ENCODE measurements around the gene AP2A2.

The AP2A2 gene

GRCh38 chr11:927871-928270 lies 2.2 kb downstream of the AP2A2 start:
- no peak for DNase-seq
- H3K27me3 ChIP-seq (ENCODE audit: insufficient read depth, low read depth, severe bottlenecking): no peaks in the 10 kb centered on the region
- no peak overlapping the region for H3K4me3 ChIP-seq (ENCODE audit: low read depth, low read length)
- no peaks in the 10 kb centered on the region for H3K9me3 ChIP-seq (ENCODE audit: severe bottlenecking)
- TF ChIP-seq, protein P1, sequence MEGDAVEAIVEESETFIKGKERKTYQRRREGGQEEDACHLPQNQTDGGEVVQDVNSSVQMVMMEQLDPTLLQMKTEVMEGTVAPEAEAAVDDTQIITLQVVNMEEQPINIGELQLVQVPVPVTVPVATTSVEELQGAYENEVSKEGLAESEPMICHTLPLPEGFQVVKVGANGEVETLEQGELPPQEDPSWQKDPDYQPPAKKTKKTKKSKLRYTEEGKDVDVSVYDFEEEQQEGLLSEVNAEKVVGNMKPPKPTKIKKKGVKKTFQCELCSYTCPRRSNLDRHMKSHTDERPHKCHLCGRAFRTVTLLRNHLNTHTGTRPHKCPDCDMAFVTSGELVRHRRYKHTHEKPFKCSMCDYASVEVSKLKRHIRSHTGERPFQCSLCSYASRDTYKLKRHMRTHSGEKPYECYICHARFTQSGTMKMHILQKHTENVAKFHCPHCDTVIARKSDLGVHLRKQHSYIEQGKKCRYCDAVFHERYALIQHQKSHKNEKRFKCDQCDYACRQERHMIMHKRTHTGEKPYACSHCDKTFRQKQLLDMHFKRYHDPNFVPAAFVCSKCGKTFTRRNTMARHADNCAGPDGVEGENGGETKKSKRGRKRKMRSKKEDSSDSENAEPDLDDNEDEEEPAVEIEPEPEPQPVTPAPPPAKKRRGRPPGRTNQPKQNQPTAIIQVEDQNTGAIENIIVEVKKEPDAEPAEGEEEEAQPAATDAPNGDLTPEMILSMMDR (IDR thresholded peaks at IDR 0.05; ENCODE audit: low read depth, low read length): no peak
- peaks cover 22% of the 10 kb centered on the region for H3K36me3 ChIP-seq
- H3K27ac ChIP-seq: no peak overlapping the region

DNA sequence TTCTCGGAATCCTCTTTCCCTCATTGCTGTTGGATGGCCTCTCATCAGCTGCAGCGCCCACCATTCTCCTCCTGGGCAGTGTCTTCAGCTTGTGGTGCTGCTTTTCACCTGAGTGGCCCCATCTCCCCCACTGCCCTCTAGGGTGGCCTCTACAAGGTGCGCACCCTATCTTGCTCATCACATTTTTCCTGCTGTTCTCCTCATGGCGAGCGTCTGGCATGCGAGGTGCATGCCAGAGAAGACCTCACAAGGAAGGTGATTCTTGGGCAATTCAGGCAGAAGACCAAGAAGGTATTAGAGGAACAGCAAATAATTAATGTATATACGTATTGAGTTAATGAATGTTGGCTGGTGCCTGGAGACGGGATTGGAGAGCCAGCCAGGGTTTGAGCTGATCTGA lies 3.1 kb downstream of the AP2A2 start:
- no peak for DNase-seq
- H3K36me3 ChIP-seq: peaks cover 22% of the 10 kb centered on the region
- no peak overlapping the region for H3K4me3 ChIP-seq (ENCODE audit: low read depth, low read length)
- TF ChIP-seq, protein P1 (IDR thresholded peaks at IDR 0.05; ENCODE audit: low read depth, low read length): no peak
- H3K9me3 ChIP-seq (ENCODE audit: severe bottlenecking): no peaks in the 10 kb centered on the region
- no peak overlapping the region for H3K27ac ChIP-seq
- H3K27me3 ChIP-seq (ENCODE audit: insufficient read depth, low read depth, severe bottlenecking): no peaks in the 10 kb centered on the region

DNA sequence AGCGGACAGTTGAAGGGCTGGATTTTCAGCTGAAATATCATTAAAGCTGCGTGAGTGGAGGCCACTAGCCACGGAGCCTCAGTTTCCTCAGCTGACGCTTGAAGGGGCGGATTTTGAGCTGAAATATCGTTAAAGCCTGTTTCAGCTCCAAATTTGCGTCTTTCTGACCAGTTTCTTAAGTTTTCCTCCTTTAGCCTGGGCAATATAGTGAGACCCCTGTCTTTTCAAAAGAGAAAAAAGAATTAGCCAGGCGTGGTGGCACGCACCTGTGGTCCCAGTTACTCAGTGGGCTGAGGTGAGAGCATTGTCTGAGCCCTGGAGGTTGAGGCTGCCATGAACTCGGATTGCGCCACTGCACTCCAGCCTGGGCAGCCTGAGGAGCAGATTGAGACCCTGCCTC lies 3.7 kb downstream of the AP2A2 start:
- DNase-seq: no peak
- Histone ChIP-seq H3K4me3 (ENCODE audit: low read depth, low read length) (no peak overlapping the region), H3K36me3 (peaks cover 22% of the 10 kb centered on the region), H3K9me3 (ENCODE audit: severe bottlenecking) (no peaks in the 10 kb centered on the region), H3K27ac (no peak overlapping the region), H3K27me3 (ENCODE audit: insufficient read depth, low read depth, severe bottlenecking) (no peaks in the 10 kb centered on the region)
- TF ChIP-seq, protein P1 (IDR thresholded peaks at IDR 0.05; ENCODE audit: low read depth, low read length): no peak

GRCh38 chr11:931385-931784 lies 5.7 kb downstream of the AP2A2 start:
- TF ChIP-seq, protein P1 (IDR thresholded peaks at IDR 0.05; ENCODE audit: low read depth, low read length): no peak
- DNase-seq: no peak
- H3K27me3 ChIP-seq (ENCODE audit: insufficient read depth, low read depth, severe bottlenecking): no peaks in the 10 kb centered on the region
- no peaks in the 10 kb centered on the region for H3K9me3 ChIP-seq (ENCODE audit: severe bottlenecking)
- H3K36me3 ChIP-seq: peaks cover 22% of the 10 kb centered on the region
- H3K27ac ChIP-seq: no peak overlapping the region
- H3K4me3 ChIP-seq (ENCODE audit: low read depth, low read length): no peak overlapping the region

GRCh38 chr11:932435-932834 lies 6.8 kb downstream of the AP2A2 start:
- no peaks in the 10 kb centered on the region for H3K27me3 ChIP-seq (ENCODE audit: insufficient read depth, low read depth, severe bottlenecking)
- no peaks in the 10 kb centered on the region for H3K9me3 ChIP-seq (ENCODE audit: severe bottlenecking)
- H3K27ac ChIP-seq: no peak overlapping the region
- DNase-seq: no peak
- peaks cover 15% of the 10 kb centered on the region for H3K36me3 ChIP-seq
- TF ChIP-seq, protein P1 (IDR thresholded peaks at IDR 0.05; ENCODE audit: low read depth, low read length): no peak
- no peak overlapping the region for H3K4me3 ChIP-seq (ENCODE audit: low read depth, low read length)

- TF ChIP-seq, protein P1 (IDR thresholded peaks at IDR 0.05; ENCODE audit: low read depth, low read length): no peak
- no peak for DNase-seq
- no peak overlapping the region for H3K4me3 ChIP-seq (ENCODE audit: low read depth, low read length)
- H3K27ac ChIP-seq: no peak overlapping the region
- H3K36me3 ChIP-seq: peaks cover 9% of the 10 kb centered on the region
- H3K27me3 ChIP-seq (ENCODE audit: insufficient read depth, low read depth, severe bottlenecking): no peaks in the 10 kb centered on the region
- no peaks in the 10 kb centered on the region for H3K9me3 ChIP-seq (ENCODE audit: severe bottlenecking)
These were observed 7.6 kb downstream of the AP2A2 start for GRCh38 chr11:933142-933851.

All from WERI-Rb-1 (cell line).